SK-N-SH treated with all-trans-retinoic acid at 6 μM for 48 hours (cell line): ENCODE results near the gene PCDHA6.

Experiments used
- ARNTL ChIP-seq: fragments of 450-650 bp; formaldehyde crosslinking; IDR thresholded peaks from 2 replicates; pipeline ENCODE4 v1.5.0; 2020; ENCODE audit warnings: low read depth, mild to moderate bottlenecking, moderate library complexity, borderline replicate concordance
- CREB5 ChIP-seq: fragments of 250-450 bp; sonication (Bioruptor Pico); IDR thresholded peaks from 2 replicates; pipeline ENCODE4 v1.5.1; 2020; ENCODE audit warnings: low read depth, mild to moderate bottlenecking, moderate library complexity
- SNAI2 ChIP-seq: fragments of 250-450 bp; sonication (Bioruptor Pico); IDR thresholded peaks from 2 replicates; pipeline ENCODE4 v1.5.0; 2020; ENCODE audit warnings: mild to moderate bottlenecking, moderate library complexity
- TCF4 ChIP-seq: fragments of 250-450 bp; sonication (Bioruptor Pico); IDR thresholded peaks from 2 replicates; pipeline ENCODE4 v1.8.0; 2021; ENCODE audit warnings: mild to moderate bottlenecking, moderate library complexity, borderline replicate concordance
- TOX ChIP-seq: fragments of 250-450 bp; sonication (Bioruptor Pico); IDR thresholded peaks from 2 replicates; pipeline ENCODE4 v1.8.0; 2021; ENCODE audit warnings: mild to moderate bottlenecking, moderate library complexity, borderline replicate concordance
- ZNF565 ChIP-seq: fragments of 450-650 bp; formaldehyde crosslinking; conservative IDR thresholded peaks from 2 replicates; pipeline ENCODE4 v1.5.0; 2020; ENCODE audit warnings: low read depth, mild to moderate bottlenecking, moderate library complexity

DNA sequence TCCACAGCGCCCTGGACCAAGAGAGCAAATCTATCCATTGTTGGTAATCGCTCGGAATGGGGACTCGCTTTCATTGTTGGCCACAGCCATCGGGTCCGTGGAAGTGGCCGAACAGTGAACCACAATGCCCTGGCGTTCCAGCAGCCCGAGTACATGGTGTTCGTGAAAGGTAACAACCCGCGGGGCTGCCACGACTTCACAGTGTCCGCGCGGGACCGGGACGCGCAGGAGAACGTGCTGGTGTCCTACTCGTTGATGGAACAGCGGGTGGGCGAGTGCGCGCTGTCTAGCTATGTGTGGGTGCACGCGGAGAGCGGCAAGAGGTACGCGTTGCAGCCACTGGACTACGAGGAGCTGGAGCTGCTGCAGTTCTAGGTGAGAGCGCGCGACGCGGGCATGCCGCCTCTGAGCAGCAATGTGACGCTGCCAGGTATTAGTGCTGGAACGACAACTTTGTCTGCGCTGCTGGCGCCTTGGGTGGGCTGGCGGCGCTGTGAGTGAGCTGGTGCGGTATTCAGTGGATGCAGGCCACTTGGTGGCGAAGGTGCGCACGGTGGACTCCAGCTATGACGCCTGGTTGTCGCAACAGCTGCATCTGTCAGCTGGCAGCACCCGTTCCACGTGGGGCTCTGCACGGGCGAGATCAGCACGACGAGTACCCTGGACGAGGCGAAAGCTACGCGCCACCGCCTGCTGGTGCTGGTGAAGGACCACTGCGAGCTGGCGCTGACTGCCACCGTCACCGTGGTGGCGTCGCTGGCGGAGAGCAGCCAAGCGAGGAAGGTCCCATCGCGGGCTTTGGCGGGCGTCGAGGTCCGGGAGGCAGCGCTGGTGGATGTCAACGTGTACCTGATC, 34.9 kb downstream of the PCDHA6 start:
- no peak for TF ChIP-seq SNAI2 (CRISPR knock-in tag)
- no peak for TF ChIP-seq ARNTL (CRISPR knock-in tag)
- no peak for TF ChIP-seq CREB5 (CRISPR knock-in tag)
- no peak for TF ChIP-seq TOX
- no peak for TF ChIP-seq ZNF565 (CRISPR knock-in tag)
- no peak for TF ChIP-seq TCF4 (CRISPR knock-in tag)
